Smooth muscle cell of bladder (primary cell): ENCODE measurements around the gene EXO1. TPM values are rescaled to one million over a fixed set of nuclear protein-coding genes. Genes with fewer than 3 reads are reported as not detected.

Experiments
- total RNA-seq: library from RNA; depleted of rRNA; stranded (reverse); fragments of >200 nt; gene quantifications from 2 replicates; pipeline ENCODE4 v1.2.3, GENCODE V29; 2014

The EXO1 gene
- 1.8 and 2.8 TPM in 2 replicates for total RNA-seq

DNA sequence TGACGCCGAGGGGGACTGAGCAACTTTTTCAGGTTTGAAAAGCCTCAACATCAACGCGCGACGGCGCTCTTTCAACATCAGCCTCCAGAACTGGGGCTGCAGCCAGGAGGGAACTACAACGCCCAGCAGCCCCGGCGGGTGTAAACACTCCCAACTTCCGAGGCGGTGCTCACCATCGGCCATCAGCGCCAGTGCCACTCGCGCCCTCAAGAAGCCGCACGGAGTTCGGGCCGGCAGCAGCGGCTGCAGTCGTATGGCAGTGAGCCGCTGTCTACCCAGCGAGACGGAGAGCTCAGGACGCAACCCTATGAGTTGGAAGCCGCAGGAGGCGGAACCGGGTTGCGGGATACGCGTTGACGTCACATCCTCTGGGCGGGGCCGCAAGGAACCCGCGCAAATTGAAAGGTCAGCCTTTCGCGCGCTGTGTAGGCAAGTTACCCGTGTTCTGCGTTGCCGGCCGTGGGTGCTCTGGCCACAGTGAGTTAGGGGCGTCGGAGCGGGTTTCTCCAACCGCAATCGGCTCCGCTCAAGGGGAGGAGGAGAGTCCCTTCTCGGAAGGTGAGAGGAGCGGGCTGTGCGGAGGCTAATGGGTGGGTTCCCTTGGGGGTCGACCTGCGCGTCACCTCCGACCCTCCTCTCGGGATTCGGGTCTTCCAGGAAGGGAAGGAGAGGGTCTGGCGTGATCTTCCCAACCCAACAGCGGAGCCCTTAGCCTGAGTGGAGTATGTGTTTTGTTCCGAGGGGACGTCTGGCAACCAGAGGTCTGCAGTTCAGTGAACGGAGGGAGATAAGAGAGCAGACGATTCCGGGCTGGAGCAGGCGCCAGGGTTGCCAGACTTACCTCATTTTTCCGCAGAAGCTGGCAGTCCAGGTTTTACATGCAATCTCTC lies at the start of gene EXO1:
Gene EXO1, plus strand, starts transcription at position 409 of the 890 bp plus-strand sequence. CDS start 2,222 bp downstream, outside the sequence.

Other genes starting within 250 kb of the EXO1 start
- gene CHML, start 207.8 kb upstream of the EXO1 start, total RNA-seq = 4.9 and 6.4 TPM in 2 replicates
- gene OPN3, start 207.8 kb upstream of the EXO1 start, total RNA-seq = 15.5 and 17.0 TPM in 2 replicates
- not detected in 2 replicates for gene WDR64, start 195.9 kb upstream of the EXO1 start, total RNA-seq
- not detected in 2 replicates for gene BECN2, start 109.6 kb downstream of the EXO1 start, total RNA-seq
- 0.14 and 0.18 TPM in 2 replicates for gene MAP1LC3C, start 150.9 kb downstream of the EXO1 start, total RNA-seq